K562 (cell line): ENCODE data around the gene AKAP12. TPM values are rescaled to one million over a fixed set of nuclear protein-coding genes. Genes with fewer than 3 reads are reported as not detected.

Source experiments
- ELF1 ChIP-seq: fragments of 200-800 bp; sonication (Bioruptor generic); IDR thresholded peaks from 2 replicates; pipeline ENCODE4 v1.6.1; 2016; ENCODE audit warnings: missing genetic modification characterization, missing compliant biosample characterization
- GTF2F1 ChIP-seq: IDR thresholded peaks from 2 replicates; pipeline ENCODE4 v1.6.1; 2011; ENCODE audit warnings: low read depth, low read length, improper control_type of control experiment
- HDAC2 ChIP-seq: fragments of 450-650 bp; IDR thresholded peaks from 2 replicates; pipeline ENCODE4 v1.6.1; 2016; ENCODE audit warnings: mild to moderate bottlenecking
- LEF1 ChIP-seq: fragments of 450-650 bp; IDR thresholded peaks from 2 replicates; pipeline ENCODE4 v1.6.1; 2016; ENCODE audit warnings: mild to moderate bottlenecking
- NCOA1 ChIP-seq: fragments of 450-650 bp; IDR thresholded peaks from 2 replicates; pipeline ENCODE4 v1.6.1; 2016; ENCODE audit warnings: low read depth
- PHF8 ChIP-seq: fragments of 200-600 bp; sonication (generic); IDR thresholded peaks from 2 replicates; pipeline ENCODE4 v1.6.1; 2012; ENCODE audit warnings: mixed run types, mild to moderate bottlenecking, inconsistent platforms, low read length, moderate library complexity, borderline replicate concordance
- PYGO2 ChIP-seq: fragments of 450-650 bp; IDR thresholded peaks from 2 replicates; pipeline ENCODE4 v1.6.1; 2016; ENCODE audit warnings: mild to moderate bottlenecking, missing genetic modification characterization, moderate library complexity, missing compliant biosample characterization
- RAD51 ChIP-seq: fragments of 450-650 bp; IDR thresholded peaks from 2 replicates; pipeline ENCODE4 v1.7.1; 2016; ENCODE audit warnings: low read depth, mild to moderate bottlenecking, borderline replicate concordance
- SMAD2 ChIP-seq: fragments of 150-350 bp; IDR thresholded peaks from 2 replicates; pipeline ENCODE4 v1.6.1; 2014; ENCODE audit warnings: low read depth, mild to moderate bottlenecking, low read length
- polyA plus RNA-seq, 8 experiments: library from polyadenylated mRNA; depleted of rRNA in 4 of 8; stranded (reverse) in 5 of 8; unstranded in 3 of 8; fragments of >200 nt; fragmentation: Nextera tagmentation in 2 of 8; fragmentation: Illumina TruSeq in 1 of 8; extraction: Ambion mirVana in 2 of 8; extraction: Trizol in 1 of 8; gene quantifications; 2 replicates each; pipeline versions ENCODE4 v1.2.1 to v1.2.3, GENCODE V29; 2011 to 2014; ENCODE audit warnings: inconsistent platforms in 1 of 8, missing spikeins in 1 of 8
- total RNA-seq, 7 experiments: library from RNA; depleted of rRNA in 6 of 7; stranded (reverse); fragments of >200 nt in 6 of 7; fragmentation: Illumina TruSeq in 2 of 7; extraction: Trizol in 2 of 7; gene quantifications; 2 replicates each; pipeline versions ENCODE4 v1.2.1 to v1.2.3, GENCODE V29; 2011 to 2021; ENCODE audit warnings: low replicate concordance in 1 of 7
- TF ChIP-seq, protein P1 (sequence below): sonication (generic); formaldehyde crosslinking; IDR thresholded peaks from 2 replicates; pipeline ENCODE4 v1.9.0; 2022; ENCODE audit warnings: mild to moderate bottlenecking, missing genetic modification reagents
- TF ChIP-seq, protein P2 (sequence below): fragments of 450-650 bp; conservative IDR thresholded peaks from 2 replicates; pipeline ENCODE4 v1.6.1; 2016; ENCODE audit warnings: missing genetic modification characterization, low read depth, mild to moderate bottlenecking, control low read depth, missing compliant biosample characterization

Gene AKAP12
- total and polyA plus RNA-seq, 9 of the 15 experiments (the other 6 are each of a cell fraction or from before 2014, with no cell fraction given), result 0.08 to 2.0 (median 0.62) TPM

- TF ChIP-seq RAD51 (peak; percentile 33; the same call in 1 of the 2 replicates), SMAD2 (no peak), LEF1 (no peak), NCOA1 (0 out of 2 replicates have a peak, but pooled peaks have one; percentile 52), PYGO2 (tag) (no peak), ELF1 (tag) (no peak), HDAC2 (no peak), GTF2F1 (no peak), PHF8 (no peak)
- TF ChIP-seq, protein P1, sequence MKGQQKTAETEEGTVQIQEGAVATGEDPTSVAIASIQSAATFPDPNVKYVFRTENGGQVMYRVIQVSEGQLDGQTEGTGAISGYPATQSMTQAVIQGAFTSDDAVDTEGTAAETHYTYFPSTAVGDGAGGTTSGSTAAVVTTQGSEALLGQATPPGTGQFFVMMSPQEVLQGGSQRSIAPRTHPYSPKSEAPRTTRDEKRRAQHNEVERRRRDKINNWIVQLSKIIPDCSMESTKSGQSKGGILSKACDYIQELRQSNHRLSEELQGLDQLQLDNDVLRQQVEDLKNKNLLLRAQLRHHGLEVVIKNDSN (CRISPR knock-in tag), result 0 out of 2 replicates have a peak, but pooled peaks have one; percentile 18
- TF ChIP-seq, protein P2, sequence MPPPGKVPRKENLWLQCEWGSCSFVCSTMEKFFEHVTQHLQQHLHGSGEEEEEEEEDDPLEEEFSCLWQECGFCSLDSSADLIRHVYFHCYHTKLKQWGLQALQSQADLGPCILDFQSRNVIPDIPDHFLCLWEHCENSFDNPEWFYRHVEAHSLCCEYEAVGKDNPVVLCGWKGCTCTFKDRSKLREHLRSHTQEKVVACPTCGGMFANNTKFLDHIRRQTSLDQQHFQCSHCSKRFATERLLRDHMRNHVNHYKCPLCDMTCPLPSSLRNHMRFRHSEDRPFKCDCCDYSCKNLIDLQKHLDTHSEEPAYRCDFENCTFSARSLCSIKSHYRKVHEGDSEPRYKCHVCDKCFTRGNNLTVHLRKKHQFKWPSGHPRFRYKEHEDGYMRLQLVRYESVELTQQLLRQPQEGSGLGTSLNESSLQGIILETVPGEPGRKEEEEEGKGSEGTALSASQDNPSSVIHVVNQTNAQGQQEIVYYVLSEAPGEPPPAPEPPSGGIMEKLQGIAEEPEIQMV (tag), result no peak
These were observed 110.0 kb downstream of the AKAP12 start (continued) for GRCh38 chr6:151349651-151350270.
